Measurements from ENCODE around the gene KCNT2. TPM values are rescaled to one million over a fixed set of nuclear protein-coding genes. Genes with fewer than 3 reads are reported as not detected.

The KCNT2 gene
- total RNA-seq, 1 donor from 2014 or later, result 29.8 TPM

DNA sequence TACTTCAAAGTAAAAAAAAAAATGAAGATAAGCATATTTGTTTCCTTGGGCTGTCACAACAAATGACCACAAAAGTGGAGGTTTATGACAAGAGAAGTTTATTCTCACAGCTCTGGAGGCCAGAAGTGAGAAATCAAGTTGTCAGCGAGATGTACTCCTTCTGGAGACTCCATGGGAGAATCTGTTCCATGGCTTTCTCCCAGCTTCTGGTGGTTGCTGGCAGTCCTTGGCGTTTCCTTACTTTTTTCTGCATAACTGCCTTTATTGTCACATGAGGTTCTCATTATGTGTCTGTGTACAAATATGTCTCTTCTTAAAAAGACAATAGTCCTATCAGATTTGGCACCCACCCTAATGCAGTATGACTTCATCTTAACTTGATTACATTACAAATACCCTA lies 398.3 kb downstream of the KCNT2 start:
- H3K4me1 ChIP-seq, result no peaks in the 10 kb centered on the region
- no peak for DNase-seq (ENCODE audit: low spot score)
- H3F3A ChIP-seq (ENCODE audit: low read depth), result no peaks in the 10 kb centered on the region
- TF ChIP-seq EZH2phosphoT487 (IDR thresholded peaks at IDR 0.05) (no peak), EZH2 (IDR thresholded peaks at IDR 0.05) (no peak)
- TF ChIP-seq, protein P1, sequence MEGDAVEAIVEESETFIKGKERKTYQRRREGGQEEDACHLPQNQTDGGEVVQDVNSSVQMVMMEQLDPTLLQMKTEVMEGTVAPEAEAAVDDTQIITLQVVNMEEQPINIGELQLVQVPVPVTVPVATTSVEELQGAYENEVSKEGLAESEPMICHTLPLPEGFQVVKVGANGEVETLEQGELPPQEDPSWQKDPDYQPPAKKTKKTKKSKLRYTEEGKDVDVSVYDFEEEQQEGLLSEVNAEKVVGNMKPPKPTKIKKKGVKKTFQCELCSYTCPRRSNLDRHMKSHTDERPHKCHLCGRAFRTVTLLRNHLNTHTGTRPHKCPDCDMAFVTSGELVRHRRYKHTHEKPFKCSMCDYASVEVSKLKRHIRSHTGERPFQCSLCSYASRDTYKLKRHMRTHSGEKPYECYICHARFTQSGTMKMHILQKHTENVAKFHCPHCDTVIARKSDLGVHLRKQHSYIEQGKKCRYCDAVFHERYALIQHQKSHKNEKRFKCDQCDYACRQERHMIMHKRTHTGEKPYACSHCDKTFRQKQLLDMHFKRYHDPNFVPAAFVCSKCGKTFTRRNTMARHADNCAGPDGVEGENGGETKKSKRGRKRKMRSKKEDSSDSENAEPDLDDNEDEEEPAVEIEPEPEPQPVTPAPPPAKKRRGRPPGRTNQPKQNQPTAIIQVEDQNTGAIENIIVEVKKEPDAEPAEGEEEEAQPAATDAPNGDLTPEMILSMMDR (IDR thresholded peaks at IDR 0.05), result no peak
- Mint-ChIP-seq H3K4me1 (no peaks in the 10 kb centered on the region), H3K27me3 (ENCODE audit: insufficient read depth, low read depth) (no peaks in the 10 kb centered on the region), H3K4me3 (no peak overlapping the region), H3K27ac (no peak overlapping the region), H3K36me3 (no peaks in the 10 kb centered on the region), H3K9me3 (no peaks in the 10 kb centered on the region)
- H2AFZ ChIP-seq (replicated peaks), result no peak overlapping the region
- H3K27ac ChIP-seq, result no peak overlapping the region
- no peak overlapping the region for H3K4me2 ChIP-seq
- H3K9ac ChIP-seq, result no peak overlapping the region
- no peaks in the 10 kb centered on the region for H4K20me1 ChIP-seq (ENCODE audit: low read depth)
- H3K79me2 ChIP-seq (ENCODE audit: low read depth), result no peaks in the 10 kb centered on the region
- H3K4me3 ChIP-seq, result no peak overlapping the region
- H3K36me3 ChIP-seq, result no peaks in the 10 kb centered on the region
- no peaks in the 10 kb centered on the region for H3K9me3 ChIP-seq (ENCODE audit: low read depth)
- no peaks in the 10 kb centered on the region for H3K27me3 ChIP-seq

DNA sequence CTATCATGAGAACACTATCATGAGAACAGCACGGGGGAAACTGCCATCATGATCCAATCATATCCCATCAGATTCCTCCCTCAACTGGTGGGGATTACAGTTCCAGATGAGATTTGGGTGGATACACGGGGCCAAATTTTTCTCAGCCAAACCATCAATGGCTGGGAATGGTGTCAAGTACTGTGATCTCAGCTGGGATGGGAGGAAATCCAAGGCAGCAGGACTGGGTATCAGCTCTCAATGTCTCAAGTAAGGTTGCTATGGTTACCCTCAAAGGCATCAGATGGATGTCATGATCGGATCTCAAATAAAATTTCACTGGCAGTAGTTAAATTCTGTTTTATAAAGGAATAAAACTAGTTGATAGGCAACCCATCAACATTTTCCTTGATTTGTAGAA lies 399.0 kb downstream of the KCNT2 start:
- no peaks in the 10 kb centered on the region for H3K79me2 ChIP-seq (ENCODE audit: low read depth)
- no peak for DNase-seq (ENCODE audit: low spot score)
- H3K4me3 Mint-ChIP-seq, result no peak overlapping the region
- H3K27me3 Mint-ChIP-seq (ENCODE audit: insufficient read depth, low read depth), result no peaks in the 10 kb centered on the region
- no peak overlapping the region for H2AFZ ChIP-seq (replicated peaks)
- no peak overlapping the region for H3K27ac ChIP-seq
- no peaks in the 10 kb centered on the region for H3F3A ChIP-seq (ENCODE audit: low read depth)
- no peak overlapping the region for H3K27ac Mint-ChIP-seq
- H3K9me3 Mint-ChIP-seq, result no peaks in the 10 kb centered on the region
- no peak overlapping the region for H3K9ac ChIP-seq
- no peaks in the 10 kb centered on the region for H3K4me1 Mint-ChIP-seq
- TF ChIP-seq, protein P1 (IDR thresholded peaks at IDR 0.05), result no peak
- TF ChIP-seq EZH2phosphoT487 (IDR thresholded peaks at IDR 0.05), result no peak
- no peak for TF ChIP-seq EZH2 (IDR thresholded peaks at IDR 0.05)
- H3K36me3 ChIP-seq, result no peaks in the 10 kb centered on the region
- H3K27me3 ChIP-seq, result no peaks in the 10 kb centered on the region
- H3K9me3 ChIP-seq (ENCODE audit: low read depth), result no peaks in the 10 kb centered on the region
- no peak overlapping the region for H3K4me2 ChIP-seq
- no peaks in the 10 kb centered on the region for H4K20me1 ChIP-seq (ENCODE audit: low read depth)
- no peaks in the 10 kb centered on the region for H3K36me3 Mint-ChIP-seq
- H3K4me1 ChIP-seq, result no peaks in the 10 kb centered on the region
- H3K4me3 ChIP-seq, result no peak overlapping the region

DNA sequence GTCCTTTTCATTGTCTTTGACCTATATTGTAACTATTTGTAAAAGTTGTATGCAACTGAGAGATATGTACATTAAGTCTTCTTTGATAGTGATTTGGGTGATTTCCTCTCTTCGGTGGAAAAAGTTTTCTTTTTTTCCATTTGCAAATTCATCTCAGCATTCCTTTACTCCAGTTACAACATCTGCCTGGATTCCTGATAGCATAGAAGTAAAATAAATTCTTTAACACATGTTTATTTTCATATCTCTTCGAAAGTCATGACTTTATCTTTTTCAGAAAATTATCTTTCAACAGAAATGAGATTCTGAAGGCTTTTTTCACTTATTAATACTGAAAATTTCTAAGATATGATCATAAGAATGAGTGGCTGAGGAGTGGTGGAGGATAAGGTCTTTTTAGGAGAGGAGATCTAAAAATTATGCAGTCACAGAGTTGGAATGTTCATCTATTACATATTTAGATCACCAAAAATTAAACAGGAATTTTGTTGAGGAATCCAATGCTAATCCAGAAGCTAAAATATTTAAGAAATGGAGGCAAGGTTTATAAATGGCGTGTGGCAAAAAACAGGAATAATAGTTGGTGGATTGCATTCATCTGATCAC lies 400.5 kb downstream of the KCNT2 start:
- H3K27ac Mint-ChIP-seq, result no peak overlapping the region
- no peak overlapping the region for H3K9ac ChIP-seq
- no peaks in the 10 kb centered on the region for H3K4me1 ChIP-seq
- no peaks in the 10 kb centered on the region for H3F3A ChIP-seq (ENCODE audit: low read depth)
- no peaks in the 10 kb centered on the region for H3K27me3 ChIP-seq
- H3K36me3 Mint-ChIP-seq, result no peaks in the 10 kb centered on the region
- no peak overlapping the region for H3K4me3 ChIP-seq
- no peak overlapping the region for H3K4me3 Mint-ChIP-seq
- H3K9me3 Mint-ChIP-seq, result no peaks in the 10 kb centered on the region
- no peaks in the 10 kb centered on the region for H3K9me3 ChIP-seq (ENCODE audit: low read depth)
- no peak overlapping the region for H2AFZ ChIP-seq (replicated peaks)
- no peak for TF ChIP-seq EZH2 (IDR thresholded peaks at IDR 0.05)
- no peak for DNase-seq (ENCODE audit: low spot score)
- H3K36me3 ChIP-seq, result no peaks in the 10 kb centered on the region
- H3K4me2 ChIP-seq, result no peak overlapping the region
- H3K27me3 Mint-ChIP-seq (ENCODE audit: insufficient read depth, low read depth), result no peaks in the 10 kb centered on the region
- H3K4me1 Mint-ChIP-seq, result no peaks in the 10 kb centered on the region
- no peak overlapping the region for H3K27ac ChIP-seq
- no peaks in the 10 kb centered on the region for H4K20me1 ChIP-seq (ENCODE audit: low read depth)
- H3K79me2 ChIP-seq (ENCODE audit: low read depth), result no peaks in the 10 kb centered on the region

DNA sequence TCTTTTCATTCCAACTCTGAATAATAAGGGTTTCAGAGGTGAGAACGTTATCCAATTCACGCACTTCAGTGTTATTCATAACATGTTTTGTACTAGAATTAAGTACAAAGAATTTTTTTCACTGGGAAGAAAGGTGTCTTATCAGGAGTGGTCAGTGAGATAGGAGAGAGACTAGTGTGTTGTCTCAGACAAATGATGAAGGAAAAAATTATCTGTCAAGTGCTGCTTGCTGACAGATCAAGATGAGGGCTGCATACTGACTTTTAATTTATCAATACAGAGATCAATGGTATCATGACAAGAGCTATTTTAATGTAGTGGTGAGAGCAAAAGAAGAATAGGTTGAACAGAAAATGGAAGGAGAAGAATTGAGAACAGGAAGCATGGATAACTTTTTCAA lies 402.4 kb downstream of the KCNT2 start:
- no peak overlapping the region for H3K4me3 ChIP-seq
- H3K27me3 Mint-ChIP-seq (ENCODE audit: insufficient read depth, low read depth), result no peaks in the 10 kb centered on the region
- no peaks in the 10 kb centered on the region for H3K9me3 ChIP-seq (ENCODE audit: low read depth)
- H3K9me3 Mint-ChIP-seq, result no peaks in the 10 kb centered on the region
- no peaks in the 10 kb centered on the region for H3K4me1 Mint-ChIP-seq
- no peak overlapping the region for H3K4me3 Mint-ChIP-seq
- no peaks in the 10 kb centered on the region for H3F3A ChIP-seq (ENCODE audit: low read depth)
- H3K27ac ChIP-seq, result no peak overlapping the region
- no peak overlapping the region for H2AFZ ChIP-seq (replicated peaks)
- no peaks in the 10 kb centered on the region for H3K27me3 ChIP-seq
- DNase-seq (ENCODE audit: low spot score), result no peak
- H3K9ac ChIP-seq, result no peak overlapping the region
- H3K27ac Mint-ChIP-seq, result no peak overlapping the region
- H3K79me2 ChIP-seq (ENCODE audit: low read depth), result no peaks in the 10 kb centered on the region
- no peaks in the 10 kb centered on the region for H3K36me3 ChIP-seq
- TF ChIP-seq EZH2 (IDR thresholded peaks at IDR 0.05) (no peak), EZH2phosphoT487 (IDR thresholded peaks at IDR 0.05) (no peak)
- TF ChIP-seq, protein P1 (IDR thresholded peaks at IDR 0.05), result no peak
- no peaks in the 10 kb centered on the region for H4K20me1 ChIP-seq (ENCODE audit: low read depth)
- no peaks in the 10 kb centered on the region for H3K4me1 ChIP-seq
- no peak overlapping the region for H3K4me2 ChIP-seq
- H3K36me3 Mint-ChIP-seq, result no peaks in the 10 kb centered on the region

All from neural progenitor cell (in vitro differentiated cells).